DOHH2 (cell line): ENCODE measurements around the gene CTCF.

ENCODE experiments used
- H3F3A ChIP-seq: fragments of 200-600 bp; sonication (generic), shearing (Covaris generic); 2 replicates; pipeline ENCODE4 v1.6.0; 2016; ENCODE audit warnings: antibody characterized with exemption, mild to moderate bottlenecking; ENCODE audit not compliant: control insufficient read depth, insufficient read depth
- H3K27ac ChIP-seq: fragments of 200-600 bp; sonication (generic); 2 replicates; pipeline ENCODE4 v1.5.1; 2014; ENCODE audit warnings: low read depth, mild to moderate bottlenecking, low read length, moderate library complexity
- H3K27me3 ChIP-seq: fragments of 200-600 bp; sonication (generic); 2 replicates; pipeline ENCODE4 v1.6.1; 2014; ENCODE audit warnings: mild to moderate bottlenecking, low read length, mixed read lengths; ENCODE audit not compliant: control insufficient read depth
- H3K36me3 ChIP-seq: fragments of 200-600 bp; sonication (generic); 2 replicates; pipeline ENCODE4 v1.6.1; 2014; ENCODE audit warnings: mild to moderate bottlenecking, low read length, moderate library complexity, mixed read lengths; ENCODE audit not compliant: control insufficient read depth
- H3K4me1 ChIP-seq: fragments of 200-600 bp; sonication (generic); 2 replicates; pipeline ENCODE4 v1.6.1; 2014; ENCODE audit warnings: mild to moderate bottlenecking, low read length, mixed read lengths; ENCODE audit not compliant: control insufficient read depth
- H3K4me2 ChIP-seq: fragments of 200-600 bp; sonication (generic); 2 replicates; pipeline ENCODE4 v1.6.0; 2014; ENCODE audit warnings: mild to moderate bottlenecking, low read length, moderate library complexity
- H3K4me3 ChIP-seq: fragments of 200-600 bp; sonication (generic); 2 replicates; pipeline ENCODE4 v1.5.1; 2014; ENCODE audit warnings: mild to moderate bottlenecking, low read length, mixed read lengths
- H3K79me2 ChIP-seq: fragments of 200-600 bp; sonication (generic); 2 replicates; pipeline ENCODE4 v1.6.1; 2014; ENCODE audit warnings: mild to moderate bottlenecking, low read length, mixed read lengths; ENCODE audit not compliant: control insufficient read depth
- H3K9me2 ChIP-seq: fragments of 200-600 bp; sonication (generic); replicated peaks from 2 replicates; pipeline ENCODE4 v1.6.1; 2014; ENCODE audit warnings: mild to moderate bottlenecking, low read length, mixed read lengths; ENCODE audit not compliant: control insufficient read depth
- H3K9me3 ChIP-seq: fragments of 200-600 bp; sonication (generic); 2 replicates; pipeline ENCODE4 v1.6.1; 2014; ENCODE audit warnings: antibody characterized with exemption, low read length, mixed read lengths; ENCODE audit not compliant: control insufficient read depth, insufficient read depth
- H4K20me1 ChIP-seq: fragments of 200-600 bp; sonication (generic); 2 replicates; pipeline ENCODE4 v1.6.0; 2014; ENCODE audit warnings: low read depth, mild to moderate bottlenecking, antibody characterized with exemption, low read length, moderate library complexity; ENCODE audit not compliant: control insufficient read depth, insufficient read depth
- EZH2phosphoT487 ChIP-seq: fragments of 200-600 bp; sonication (generic); IDR thresholded peaks from 2 replicates; pipeline ENCODE4 v1.6.1; 2017; ENCODE audit warnings: borderline replicate concordance, mild to moderate bottlenecking, antibody characterized with exemption, low read length, moderate library complexity, mixed read lengths
- TF ChIP-seq, protein P1 (sequence below): fragments of 200-600 bp; sonication (generic); IDR thresholded peaks from one replicate; pipeline ENCODE4 v1.5.1; 2014; ENCODE audit warnings: antibody characterized with exemption, mild to moderate bottlenecking, low read depth, low read length; ENCODE audit not compliant: poor library complexity, severe bottlenecking

The CTCF gene

DNA sequence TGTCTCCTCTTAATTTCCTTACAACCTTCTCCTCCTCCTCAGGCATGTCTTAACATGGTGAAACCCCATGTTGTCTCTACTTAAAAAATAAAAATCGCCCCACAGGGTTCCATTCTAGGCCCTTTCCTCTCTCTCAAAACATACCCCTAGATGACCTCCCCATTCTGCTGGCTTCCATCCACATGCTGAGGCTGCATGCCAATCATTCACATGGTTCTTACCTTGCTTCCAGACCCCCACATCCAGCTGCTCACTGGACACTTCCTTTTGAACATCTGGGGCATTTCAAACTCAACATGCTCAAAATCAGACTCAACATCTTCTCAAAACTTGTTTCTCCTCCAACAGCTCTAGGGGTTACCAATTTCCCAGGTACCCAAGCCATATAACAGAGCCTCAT lies 12.4 kb upstream of the CTCF start:
- peak overlapping the region; percentile 99 for H3K27ac ChIP-seq
- H3K4me1 ChIP-seq, result peaks cover 100% of the 10 kb centered on the region
- peak overlapping the region; percentile 94 for H3K4me2 ChIP-seq
- TF ChIP-seq EZH2phosphoT487, result no peak
- H3K9me2 ChIP-seq, result no peaks in the 10 kb centered on the region
- H3K9me3 ChIP-seq, result no peaks in the 10 kb centered on the region
- peak overlapping the region; percentile 78 for H3K4me3 ChIP-seq
- H4K20me1 ChIP-seq, result no peaks in the 10 kb centered on the region
- no peaks in the 10 kb centered on the region for H3K27me3 ChIP-seq
- peaks cover 75% of the 10 kb centered on the region for H3K36me3 ChIP-seq
- peaks cover 41% of the 10 kb centered on the region for H3F3A ChIP-seq
- H3K79me2 ChIP-seq, result peaks cover 71% of the 10 kb centered on the region

DNA sequence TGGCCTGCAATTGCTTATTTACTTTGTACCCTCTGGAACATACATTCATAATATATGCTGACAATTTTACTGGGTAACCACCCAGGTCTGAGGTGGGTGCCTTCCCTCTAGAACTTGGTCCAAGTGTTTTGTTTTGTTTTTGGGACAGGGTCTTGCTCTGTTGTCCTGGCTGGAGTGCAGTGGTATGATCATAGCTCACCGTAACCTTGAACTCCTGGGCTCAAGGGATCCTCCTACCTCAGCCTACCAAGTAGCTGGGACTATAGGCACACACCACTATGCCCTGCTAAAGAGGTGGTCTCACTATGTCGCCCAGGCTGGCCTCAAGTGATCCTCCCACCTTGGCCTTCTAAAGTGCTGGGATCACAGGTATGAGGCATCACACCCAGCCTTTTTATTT lies 11.2 kb upstream of the CTCF start:
- TF ChIP-seq EZH2phosphoT487, result no peak
- TF ChIP-seq, protein P1, sequence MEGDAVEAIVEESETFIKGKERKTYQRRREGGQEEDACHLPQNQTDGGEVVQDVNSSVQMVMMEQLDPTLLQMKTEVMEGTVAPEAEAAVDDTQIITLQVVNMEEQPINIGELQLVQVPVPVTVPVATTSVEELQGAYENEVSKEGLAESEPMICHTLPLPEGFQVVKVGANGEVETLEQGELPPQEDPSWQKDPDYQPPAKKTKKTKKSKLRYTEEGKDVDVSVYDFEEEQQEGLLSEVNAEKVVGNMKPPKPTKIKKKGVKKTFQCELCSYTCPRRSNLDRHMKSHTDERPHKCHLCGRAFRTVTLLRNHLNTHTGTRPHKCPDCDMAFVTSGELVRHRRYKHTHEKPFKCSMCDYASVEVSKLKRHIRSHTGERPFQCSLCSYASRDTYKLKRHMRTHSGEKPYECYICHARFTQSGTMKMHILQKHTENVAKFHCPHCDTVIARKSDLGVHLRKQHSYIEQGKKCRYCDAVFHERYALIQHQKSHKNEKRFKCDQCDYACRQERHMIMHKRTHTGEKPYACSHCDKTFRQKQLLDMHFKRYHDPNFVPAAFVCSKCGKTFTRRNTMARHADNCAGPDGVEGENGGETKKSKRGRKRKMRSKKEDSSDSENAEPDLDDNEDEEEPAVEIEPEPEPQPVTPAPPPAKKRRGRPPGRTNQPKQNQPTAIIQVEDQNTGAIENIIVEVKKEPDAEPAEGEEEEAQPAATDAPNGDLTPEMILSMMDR, result no peak
- Histone ChIP-seq H3F3A (peaks cover 47% of the 10 kb centered on the region), H3K4me1 (peaks cover 99% of the 10 kb centered on the region), H4K20me1 (no peaks in the 10 kb centered on the region), H3K4me2 (peak overlapping the region; percentile 81; the same call in 1 of the 2 replicates), H3K36me3 (peaks cover 74% of the 10 kb centered on the region), H3K9me2 (no peaks in the 10 kb centered on the region), H3K27me3 (no peaks in the 10 kb centered on the region), H3K9me3 (no peaks in the 10 kb centered on the region), H3K79me2 (peaks cover 78% of the 10 kb centered on the region), H3K4me3 (no peak overlapping the region), H3K27ac (peak overlapping the region; percentile 99)

DNA sequence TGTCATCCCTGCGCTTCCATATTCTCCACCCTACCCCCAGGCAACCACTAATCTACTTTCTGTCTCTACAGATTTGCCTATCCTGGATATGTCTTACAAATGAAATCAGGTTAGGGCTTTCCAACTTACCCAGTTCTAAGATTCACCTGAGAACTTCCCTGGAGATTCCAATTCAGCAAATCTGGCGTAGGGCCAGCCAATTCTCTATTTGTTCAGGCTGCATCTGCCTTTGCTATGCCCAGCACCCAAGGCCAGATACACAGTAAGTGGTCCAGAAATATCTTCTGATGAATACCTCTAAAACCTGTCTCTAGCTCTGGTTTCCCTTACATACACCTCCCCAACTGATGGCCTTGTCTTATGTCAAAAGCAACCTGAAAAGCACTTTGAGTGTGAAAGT lies 10.4 kb upstream of the CTCF start:
- no peaks in the 10 kb centered on the region for H3K9me3 ChIP-seq
- peaks cover 69% of the 10 kb centered on the region for H3K36me3 ChIP-seq
- H3K27ac ChIP-seq, result peak overlapping the region; percentile 99
- H3K4me1 ChIP-seq, result peaks cover 99% of the 10 kb centered on the region
- H3K27me3 ChIP-seq, result no peaks in the 10 kb centered on the region
- H3K4me2 ChIP-seq, result peak overlapping the region; percentile 81
- no peaks in the 10 kb centered on the region for H4K20me1 ChIP-seq
- TF ChIP-seq EZH2phosphoT487, result no peak
- TF ChIP-seq, protein P1, result no peak
- H3K79me2 ChIP-seq, result peaks cover 78% of the 10 kb centered on the region
- no peaks in the 10 kb centered on the region for H3K9me2 ChIP-seq
- H3K4me3 ChIP-seq, result peak overlapping the region; percentile 50
- peaks cover 49% of the 10 kb centered on the region for H3F3A ChIP-seq

DNA sequence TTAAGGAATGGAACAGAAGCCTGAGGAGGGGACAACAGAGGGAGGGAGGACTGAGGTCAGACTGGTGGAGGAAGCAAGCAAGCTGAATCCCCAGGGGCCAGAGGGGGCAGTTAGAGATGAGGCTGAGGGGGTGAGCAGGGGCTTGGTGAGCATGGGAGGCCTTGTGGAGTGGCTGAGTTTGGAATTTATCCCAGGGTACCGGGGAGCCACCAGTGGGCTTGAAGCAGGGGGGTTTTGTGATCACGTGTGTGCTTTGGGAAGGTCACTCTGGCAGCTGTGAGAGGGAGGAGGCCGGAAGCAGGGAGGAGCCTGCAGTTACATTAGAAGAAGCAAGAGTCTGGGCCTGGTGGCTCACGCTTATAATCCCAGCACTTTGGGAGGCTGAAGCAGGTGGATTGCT lies 9.8 kb upstream of the CTCF start:
- H3K4me2 ChIP-seq, result peak overlapping the region; percentile 81
- H3K27ac ChIP-seq, result peak overlapping the region; percentile 99
- H3K9me3 ChIP-seq, result no peaks in the 10 kb centered on the region
- peaks cover 99% of the 10 kb centered on the region for H3K4me1 ChIP-seq
- H3K9me2 ChIP-seq, result no peaks in the 10 kb centered on the region
- H3K27me3 ChIP-seq, result no peaks in the 10 kb centered on the region
- H3K4me3 ChIP-seq, result peak overlapping the region; percentile 50
- H3K79me2 ChIP-seq, result peaks cover 83% of the 10 kb centered on the region
- peaks cover 46% of the 10 kb centered on the region for H3F3A ChIP-seq
- TF ChIP-seq, protein P1, result no peak
- no peak for TF ChIP-seq EZH2phosphoT487
- H4K20me1 ChIP-seq, result no peaks in the 10 kb centered on the region
- H3K36me3 ChIP-seq, result peaks cover 65% of the 10 kb centered on the region
